MM.1S (cell line): ENCODE measurements around the gene OR52A1.

Experiments
- CTCF ChIP-seq: fragments of 300-600 bp; sonication (generic); IDR thresholded peaks from 2 replicates; pipeline ENCODE4 v1.5.1; 2016; ENCODE audit warnings: antibody characterized with exemption, low read length, mixed read lengths
- EZH2phosphoT487 ChIP-seq: fragments of 300-600 bp; sonication (generic); IDR thresholded peaks from 2 replicates; pipeline ENCODE4 v1.6.1; 2018; ENCODE audit warnings: antibody characterized with exemption, low read length

DNA sequence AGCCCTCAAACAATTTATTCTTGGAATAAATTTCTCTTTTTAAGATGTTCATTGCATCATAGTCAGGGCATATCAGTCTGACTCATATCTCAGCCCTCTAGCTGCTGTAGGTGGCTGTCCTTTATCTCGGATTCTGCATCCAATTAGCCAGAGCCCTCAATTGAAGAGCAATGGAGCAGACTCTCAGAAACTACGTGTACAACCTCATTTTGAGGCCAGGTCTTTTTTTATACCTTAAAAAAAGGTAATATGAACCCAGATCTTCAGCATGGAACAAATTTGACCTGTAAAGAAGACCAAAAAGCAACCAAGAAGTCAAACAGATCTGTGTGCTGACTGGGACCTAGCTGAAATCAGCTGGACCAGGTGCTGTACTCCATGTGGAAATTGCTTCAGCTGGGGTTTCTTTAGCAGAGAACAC lies 25.1 kb downstream of the OR52A1 start:
- TF ChIP-seq CTCF (no peak), EZH2phosphoT487 (no peak)
